A549 (cell line): ENCODE measurements around the gene LAMA3. TPM values are rescaled to one million over a fixed set of nuclear protein-coding genes. Genes with fewer than 3 reads are reported as not detected.

Experiments used
- ATAC-seq, 2 experiments: fragments of 200-7000 bp in 1 of 2; fragments of >200 bp in 1 of 2; cut with Nextera tagmentation in 1 of 2; cut with Tn5 transposase in 1 of 2; 3 replicates each; pipeline versions ENCODE4 v1.8.0 to v1.9.1; 2018 to 2020; ENCODE audit warnings: mild to moderate bottlenecking in 1 of 2, moderate library complexity in 1 of 2
- CTCF ChIA-PET: fragments of 300-600 bp; sonication (Branson Sonifier 250); formaldehyde crosslinking; extraction: SDS; loops from one replicate; lab custom pipeline; 2021; ENCODE audit warnings: antibody characterized with exemption, inconsistent platforms; lab: Yijun Ruan, JAX
- POLR2A ChIA-PET: fragments of 350-600 bp; formaldehyde crosslinking; extraction: SDS; loops from one replicate; lab custom pipeline; 2021; ENCODE audit warnings: antibody characterized with exemption, inconsistent platforms; lab: Yijun Ruan, JAX
- DNase-seq, 2 experiments: peaks; one replicate each; pipeline versions ENCODE4 v3.0.0 to v3.0.0-alpha.2; 2011 to 2016; ENCODE audit warnings: low read depth in 1 of 2, low spot score in 1 of 2
- FAIRE-seq: peaks from 2 replicates; lab custom pipeline; 2011; peaks lifted over from hg19 to GRCh38; lab: Jason Lieb, UNC
- H3K27ac ChIP-seq, 2 experiments: fragments of >200 bp; sonication (Bioruptor Twin); formaldehyde crosslinking; 3 replicates each; pipeline ENCODE4 v1.5.1; 2016 to 2017
- H3K4me1 ChIP-seq: fragments of >200 bp; sonication (Bioruptor Twin); formaldehyde crosslinking; 3 replicates; pipeline ENCODE4 v1.6.1; 2016
- H3K4me2 ChIP-seq: fragments of >200 bp; sonication (Bioruptor Twin); formaldehyde crosslinking; 3 replicates; pipeline ENCODE4 v1.6.1; 2016
- H3K4me3 ChIP-seq: fragments of >200 bp; sonication (Bioruptor Twin); formaldehyde crosslinking; 3 replicates; pipeline ENCODE4 v1.5.1; 2016
- H3K9me3 ChIP-seq: fragments of >200 bp; sonication (Bioruptor Twin); formaldehyde crosslinking; 3 replicates; pipeline ENCODE4 v1.6.1; 2016
- ATOH8 ChIP-seq: fragments of 250-450 bp; sonication (Bioruptor Pico); IDR thresholded peaks from 2 replicates; pipeline ENCODE4 v1.5.0; 2020; ENCODE audit warnings: low read depth, mild to moderate bottlenecking, moderate library complexity
- CHD4 ChIP-seq: fragments of 200-600 bp; sonication (generic); IDR thresholded peaks from 2 replicates; pipeline ENCODE4 v1.6.1; 2016; ENCODE audit warnings: antibody characterized with exemption, mild to moderate bottlenecking, borderline replicate concordance
- EHMT2 ChIP-seq: fragments of 200-600 bp; sonication (generic); IDR thresholded peaks from 2 replicates; pipeline ENCODE4 v1.6.1; 2016; ENCODE audit warnings: antibody characterized with exemption, low read depth, mild to moderate bottlenecking, moderate library complexity
- FOSB ChIP-seq: fragments of 250-450 bp; sonication (Bioruptor Pico); IDR thresholded peaks from 2 replicates; pipeline ENCODE4 v1.5.0; 2020; ENCODE audit warnings: mild to moderate bottlenecking, moderate library complexity
- HEYL ChIP-seq: fragments of 250-450 bp; sonication (Bioruptor Pico); IDR thresholded peaks from 2 replicates; pipeline ENCODE4 v1.8.0; 2021; ENCODE audit warnings: mild to moderate bottlenecking, moderate library complexity
- HOXB5 ChIP-seq: fragments of 250-450 bp; sonication (Bioruptor Pico); IDR thresholded peaks from 2 replicates; pipeline ENCODE4 v1.5.0; 2020; ENCODE audit warnings: mild to moderate bottlenecking, moderate library complexity
- JUN ChIP-seq, 2 experiments: fragments of >200 bp; sonication (Bioruptor Twin); formaldehyde crosslinking; IDR thresholded peaks; 2 replicates in 1 of 2; 3 replicates in 1 of 2; pipeline ENCODE4 v1.6.1; 2016 to 2017
- JUNB ChIP-seq: fragments of >200 bp; sonication (Bioruptor Twin); formaldehyde crosslinking; IDR thresholded peaks from 2 replicates; pipeline ENCODE4 v1.6.1; 2016
- KDM1A ChIP-seq: fragments of 200-600 bp; sonication (generic); IDR thresholded peaks from 2 replicates; pipeline ENCODE4 v1.6.1; 2016; ENCODE audit warnings: low read depth, mild to moderate bottlenecking
- MAFK ChIP-seq: fragments of 450-650 bp; IDR thresholded peaks from 2 replicates; pipeline ENCODE4 v1.6.1; 2014; ENCODE audit not compliant: partially characterized antibody
- MAX ChIP-seq: IDR thresholded peaks from 2 replicates; pipeline ENCODE4 v1.6.1; 2012
- NFE2L2 ChIP-seq: fragments of 150-350 bp; conservative IDR thresholded peaks from 2 replicates; pipeline ENCODE4 v1.6.1; 2014; ENCODE audit warnings: low read length
- NPAS2 ChIP-seq: fragments of 250-450 bp; sonication (Bioruptor Pico); IDR thresholded peaks from 2 replicates; pipeline ENCODE4 v1.8.0; 2022; ENCODE audit warnings: mild to moderate bottlenecking, moderate library complexity, borderline replicate concordance
- NR3C1 ChIP-seq: fragments of >200 bp; sonication (Bioruptor Twin); formaldehyde crosslinking; IDR thresholded peaks from 3 replicates; pipeline ENCODE4 v1.6.1; 2017
- PHF8 ChIP-seq: fragments of 200-600 bp; sonication (generic); IDR thresholded peaks from 2 replicates; pipeline ENCODE4 v1.6.1; 2016; ENCODE audit warnings: low read depth, mild to moderate bottlenecking, antibody characterized with exemption, moderate library complexity, borderline replicate concordance
- RARB ChIP-seq: fragments of 250-450 bp; sonication (Bioruptor Pico); IDR thresholded peaks from 2 replicates; pipeline ENCODE4 v1.8.0; 2021; ENCODE audit warnings: mild to moderate bottlenecking, moderate library complexity
- RNF2 ChIP-seq: fragments of 200-600 bp; sonication (generic); IDR thresholded peaks from 2 replicates; pipeline ENCODE4 v1.6.1; 2016; ENCODE audit warnings: low read depth, mild to moderate bottlenecking, antibody characterized with exemption, moderate library complexity, borderline replicate concordance
- SMC3 ChIP-seq: fragments of >200 bp; sonication (Bioruptor Twin); formaldehyde crosslinking; IDR thresholded peaks from 3 replicates; pipeline ENCODE4 v1.6.1; 2018; ENCODE audit warnings: inconsistent platforms
- TP53 ChIP-seq: fragments of 250-450 bp; sonication (Bioruptor Pico); IDR thresholded peaks from 2 replicates; pipeline ENCODE4 v1.5.0; 2021; ENCODE audit warnings: mild to moderate bottlenecking, moderate library complexity
- ZSCAN20 ChIP-seq: fragments of 250-450 bp; sonication (Bioruptor Pico); IDR thresholded peaks from 2 replicates; pipeline ENCODE4 v1.8.0; 2022; ENCODE audit warnings: mild to moderate bottlenecking, moderate library complexity
- WGBS: methylation state at CpG from one replicate; pipeline ENCODE4 v1.1.6; 2017; ENCODE audit errors: missing lambda C conversion rate; 5-methylcytosine and 5-hydroxymethylcytosine counted together
- polyA plus RNA-seq, 4 experiments: library from polyadenylated mRNA; depleted of rRNA in 3 of 4; stranded (reverse); fragments of >200 nt; fragmentation: RNase III in 1 of 4; extraction: RNeasy Plus Mini Kit Qiagen cat#74134 plus additional on column Dnase treatment in 1 of 4; gene quantifications; 2 replicates in 3 of 4; 3 replicates in 1 of 4; pipeline ENCODE4 v1.2.3, GENCODE V29; 2011 to 2017
- TF ChIP-seq, protein P1 (sequence below): fragments of 200-600 bp; sonication (generic); IDR thresholded peaks from 2 replicates; pipeline ENCODE4 v1.6.1; 2016; ENCODE audit warnings: antibody characterized with exemption, mild to moderate bottlenecking, moderate library complexity
- TF ChIP-seq, protein P2 (sequence below): fragments of >200 bp; sonication (Bioruptor Twin); formaldehyde crosslinking; IDR thresholded peaks from 3 replicates; pipeline ENCODE4 v1.5.1; 2016
- TF ChIP-seq, protein P3 (sequence below): IDR thresholded peaks from 2 replicates; pipeline ENCODE4 v1.6.1; 2012

The LAMA3 gene
- polyA plus RNA-seq, 2 of the 4 experiments (the other 2 are of a cell fraction), result 18.2 to 31.0 TPM

GRCh38 chr18:23756590-23757436, 67.6 kb downstream of the LAMA3 start (continued):
- no peak for TF ChIP-seq JUN (IDR thresholded peaks at IDR 0.05)
- TF ChIP-seq TP53 (CRISPR knock-in tag), result no peak
- TF ChIP-seq, all 56 proteins: peak for 0

DNA sequence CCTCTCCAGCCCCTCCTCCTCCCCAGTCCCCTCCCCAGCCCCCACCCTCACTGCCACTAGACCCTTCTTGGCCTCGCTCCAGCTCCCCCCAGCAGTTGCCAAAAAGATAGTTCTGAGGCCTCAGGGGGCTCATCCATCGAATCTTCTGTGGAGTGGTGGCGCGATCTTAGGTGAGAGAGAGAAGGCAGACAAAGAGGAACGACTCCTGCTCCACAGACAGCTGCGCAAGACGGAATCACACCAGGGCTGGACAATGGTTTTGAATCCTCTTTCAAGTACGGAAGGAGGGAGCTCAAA, 68.1 kb downstream of the LAMA3 start:
- ChIA-PET CTCF (no interaction called here), POLR2A (no interaction called here)
- ATAC-seq, result no peak
- H3K27ac ChIP-seq, result no peak overlapping the region
- no peak for FAIRE-seq
- no peak for TF ChIP-seq HOXB5 (CRISPR knock-in tag)
- TF ChIP-seq MAX, result no peak
- TF ChIP-seq NR3C1, result no peak
- TF ChIP-seq HEYL (CRISPR knock-in tag), result no peak
- TF ChIP-seq ZSCAN20 (CRISPR knock-in tag), result no peak
- TF ChIP-seq, protein P1, sequence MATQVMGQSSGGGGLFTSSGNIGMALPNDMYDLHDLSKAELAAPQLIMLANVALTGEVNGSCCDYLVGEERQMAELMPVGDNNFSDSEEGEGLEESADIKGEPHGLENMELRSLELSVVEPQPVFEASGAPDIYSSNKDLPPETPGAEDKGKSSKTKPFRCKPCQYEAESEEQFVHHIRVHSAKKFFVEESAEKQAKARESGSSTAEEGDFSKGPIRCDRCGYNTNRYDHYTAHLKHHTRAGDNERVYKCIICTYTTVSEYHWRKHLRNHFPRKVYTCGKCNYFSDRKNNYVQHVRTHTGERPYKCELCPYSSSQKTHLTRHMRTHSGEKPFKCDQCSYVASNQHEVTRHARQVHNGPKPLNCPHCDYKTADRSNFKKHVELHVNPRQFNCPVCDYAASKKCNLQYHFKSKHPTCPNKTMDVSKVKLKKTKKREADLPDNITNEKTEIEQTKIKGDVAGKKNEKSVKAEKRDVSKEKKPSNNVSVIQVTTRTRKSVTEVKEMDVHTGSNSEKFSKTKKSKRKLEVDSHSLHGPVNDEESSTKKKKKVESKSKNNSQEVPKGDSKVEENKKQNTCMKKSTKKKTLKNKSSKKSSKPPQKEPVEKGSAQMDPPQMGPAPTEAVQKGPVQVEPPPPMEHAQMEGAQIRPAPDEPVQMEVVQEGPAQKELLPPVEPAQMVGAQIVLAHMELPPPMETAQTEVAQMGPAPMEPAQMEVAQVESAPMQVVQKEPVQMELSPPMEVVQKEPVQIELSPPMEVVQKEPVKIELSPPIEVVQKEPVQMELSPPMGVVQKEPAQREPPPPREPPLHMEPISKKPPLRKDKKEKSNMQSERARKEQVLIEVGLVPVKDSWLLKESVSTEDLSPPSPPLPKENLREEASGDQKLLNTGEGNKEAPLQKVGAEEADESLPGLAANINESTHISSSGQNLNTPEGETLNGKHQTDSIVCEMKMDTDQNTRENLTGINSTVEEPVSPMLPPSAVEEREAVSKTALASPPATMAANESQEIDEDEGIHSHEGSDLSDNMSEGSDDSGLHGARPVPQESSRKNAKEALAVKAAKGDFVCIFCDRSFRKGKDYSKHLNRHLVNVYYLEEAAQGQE, result no peak
- no peak for TF ChIP-seq EHMT2
- TF ChIP-seq NFE2L2, result no peak
- TF ChIP-seq KDM1A, result no peak
- TF ChIP-seq, protein P2, sequence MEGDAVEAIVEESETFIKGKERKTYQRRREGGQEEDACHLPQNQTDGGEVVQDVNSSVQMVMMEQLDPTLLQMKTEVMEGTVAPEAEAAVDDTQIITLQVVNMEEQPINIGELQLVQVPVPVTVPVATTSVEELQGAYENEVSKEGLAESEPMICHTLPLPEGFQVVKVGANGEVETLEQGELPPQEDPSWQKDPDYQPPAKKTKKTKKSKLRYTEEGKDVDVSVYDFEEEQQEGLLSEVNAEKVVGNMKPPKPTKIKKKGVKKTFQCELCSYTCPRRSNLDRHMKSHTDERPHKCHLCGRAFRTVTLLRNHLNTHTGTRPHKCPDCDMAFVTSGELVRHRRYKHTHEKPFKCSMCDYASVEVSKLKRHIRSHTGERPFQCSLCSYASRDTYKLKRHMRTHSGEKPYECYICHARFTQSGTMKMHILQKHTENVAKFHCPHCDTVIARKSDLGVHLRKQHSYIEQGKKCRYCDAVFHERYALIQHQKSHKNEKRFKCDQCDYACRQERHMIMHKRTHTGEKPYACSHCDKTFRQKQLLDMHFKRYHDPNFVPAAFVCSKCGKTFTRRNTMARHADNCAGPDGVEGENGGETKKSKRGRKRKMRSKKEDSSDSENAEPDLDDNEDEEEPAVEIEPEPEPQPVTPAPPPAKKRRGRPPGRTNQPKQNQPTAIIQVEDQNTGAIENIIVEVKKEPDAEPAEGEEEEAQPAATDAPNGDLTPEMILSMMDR, result no peak
- TF ChIP-seq ATOH8 (CRISPR knock-in tag), result no peak
- TF ChIP-seq NPAS2, result no peak
- DNase-seq, result no peak
- no peak overlapping the region for H3K4me2 ChIP-seq
- no peaks in the 10 kb centered on the region for H3K9me3 ChIP-seq
- WGBS, result 95% methylated on average over 7 of the region's 8 CpGs
- H3K4me1 ChIP-seq, result no peaks in the 10 kb centered on the region
- no peak overlapping the region for H3K4me3 ChIP-seq

- ChIA-PET CTCF (no interaction called here), POLR2A (no interaction called here)
- no peaks in the 10 kb centered on the region for H3K4me1 ChIP-seq
- H3K4me3 ChIP-seq, result no peak overlapping the region
- H3K4me2 ChIP-seq, result no peak overlapping the region
- H3K9me3 ChIP-seq, result no peaks in the 10 kb centered on the region
- no peak for ATAC-seq
- 84% methylated on average over 11 of the region's 14 CpGs for WGBS
- no peak for FAIRE-seq
- no peak overlapping the region for H3K27ac ChIP-seq
- DNase-seq, result no peak
- no peak for TF ChIP-seq HEYL (CRISPR knock-in tag)
- TF ChIP-seq, protein P2, result no peak
- no peak for TF ChIP-seq RARB
- no peak for TF ChIP-seq MAX
- TF ChIP-seq TP53 (CRISPR knock-in tag), result no peak
- no peak for TF ChIP-seq PHF8
- TF ChIP-seq, protein P3, sequence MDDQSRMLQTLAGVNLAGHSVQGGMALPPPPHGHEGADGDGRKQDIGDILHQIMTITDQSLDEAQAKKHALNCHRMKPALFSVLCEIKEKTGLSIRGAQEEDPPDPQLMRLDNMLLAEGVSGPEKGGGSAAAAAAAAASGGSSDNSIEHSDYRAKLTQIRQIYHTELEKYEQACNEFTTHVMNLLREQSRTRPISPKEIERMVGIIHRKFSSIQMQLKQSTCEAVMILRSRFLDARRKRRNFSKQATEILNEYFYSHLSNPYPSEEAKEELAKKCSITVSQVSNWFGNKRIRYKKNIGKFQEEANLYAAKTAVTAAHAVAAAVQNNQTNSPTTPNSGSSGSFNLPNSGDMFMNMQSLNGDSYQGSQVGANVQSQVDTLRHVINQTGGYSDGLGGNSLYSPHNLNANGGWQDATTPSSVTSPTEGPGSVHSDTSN, result no peak
- TF ChIP-seq CHD4, result no peak
- no peak for TF ChIP-seq MAFK
- no peak for TF ChIP-seq RNF2
- no peak for TF ChIP-seq FOSB
- no peak for TF ChIP-seq SMC3
- no peak for TF ChIP-seq NPAS2
- no peak for TF ChIP-seq JUNB
These were observed 69.0 kb downstream of the LAMA3 start for GRCh38 chr18:23758281-23758680.
